ENCODE measurements around the gene TNFAIP8L3.
A peak's percentile ranks its signal among the peaks of the same experiment; 100 is the strongest.

Gene TNFAIP8L3

DNA sequence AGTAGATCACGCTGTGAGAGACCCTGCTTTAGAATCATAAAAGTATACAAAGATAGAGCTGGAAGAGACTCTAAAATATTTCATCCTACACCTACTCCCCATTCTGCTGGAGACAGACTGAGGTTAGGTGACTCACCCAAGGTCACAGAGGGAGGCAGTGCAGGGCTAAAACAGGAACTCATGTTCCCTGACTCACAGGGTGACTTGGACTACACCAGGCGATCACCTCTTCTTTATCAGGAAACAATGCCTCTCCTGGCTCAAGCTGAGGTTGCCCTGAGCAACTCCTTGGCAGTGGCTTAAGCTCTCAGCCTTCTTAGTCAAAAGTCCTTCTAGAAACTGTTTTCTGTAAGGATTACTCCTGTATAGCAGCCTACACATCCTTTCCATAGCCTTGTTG, 26.4 kb upstream of the TNFAIP8L3 start:
- DNase-seq = no peak
- intact Hi-C loops (cut with DNase I) = no loop called here

DNA sequence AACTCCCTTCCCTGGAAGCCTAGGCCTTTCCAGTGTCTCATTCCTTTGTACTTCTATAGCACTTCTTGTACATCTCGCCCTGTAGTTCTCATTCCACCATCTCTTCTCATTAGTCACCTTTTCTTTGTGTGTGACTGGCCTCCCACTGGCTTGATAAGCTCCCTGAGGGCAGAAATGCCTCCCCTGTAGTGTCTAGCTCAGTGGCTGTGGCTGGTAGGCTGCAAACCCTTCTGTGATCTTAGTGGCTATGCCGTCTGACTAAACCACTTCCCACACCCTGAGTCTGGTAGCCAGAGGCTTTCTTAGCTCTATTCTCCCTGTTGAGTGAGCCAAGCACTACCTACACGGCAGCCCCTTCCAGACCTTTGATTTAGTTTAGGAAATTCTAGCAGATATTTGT, 24.4 kb upstream of the TNFAIP8L3 start:
- intact Hi-C loops (cut with DNase I) = no loop called here
- DNase-seq = no peak

DNA sequence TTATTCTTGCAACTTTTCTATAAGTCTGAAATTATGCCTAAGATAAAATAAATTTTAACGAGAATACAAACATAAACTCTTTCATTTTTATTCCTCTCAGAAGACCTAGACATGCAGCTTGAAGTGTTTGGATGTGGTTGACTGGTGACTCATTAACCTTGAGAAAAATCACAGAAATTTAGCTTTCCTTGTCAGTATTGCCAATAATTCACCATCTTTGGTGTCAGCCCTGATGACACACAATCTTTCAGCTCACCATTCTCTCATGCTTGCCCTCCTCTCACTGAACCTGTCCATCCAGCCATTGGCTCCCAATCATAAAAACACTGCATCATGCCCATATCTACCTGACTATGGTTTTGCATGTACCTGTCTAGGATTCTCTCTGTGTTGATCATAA, 22.6 kb upstream of the TNFAIP8L3 start:
- intact Hi-C loops (cut with DNase I) = no loop called here
- DNase-seq = no peak

DNA sequence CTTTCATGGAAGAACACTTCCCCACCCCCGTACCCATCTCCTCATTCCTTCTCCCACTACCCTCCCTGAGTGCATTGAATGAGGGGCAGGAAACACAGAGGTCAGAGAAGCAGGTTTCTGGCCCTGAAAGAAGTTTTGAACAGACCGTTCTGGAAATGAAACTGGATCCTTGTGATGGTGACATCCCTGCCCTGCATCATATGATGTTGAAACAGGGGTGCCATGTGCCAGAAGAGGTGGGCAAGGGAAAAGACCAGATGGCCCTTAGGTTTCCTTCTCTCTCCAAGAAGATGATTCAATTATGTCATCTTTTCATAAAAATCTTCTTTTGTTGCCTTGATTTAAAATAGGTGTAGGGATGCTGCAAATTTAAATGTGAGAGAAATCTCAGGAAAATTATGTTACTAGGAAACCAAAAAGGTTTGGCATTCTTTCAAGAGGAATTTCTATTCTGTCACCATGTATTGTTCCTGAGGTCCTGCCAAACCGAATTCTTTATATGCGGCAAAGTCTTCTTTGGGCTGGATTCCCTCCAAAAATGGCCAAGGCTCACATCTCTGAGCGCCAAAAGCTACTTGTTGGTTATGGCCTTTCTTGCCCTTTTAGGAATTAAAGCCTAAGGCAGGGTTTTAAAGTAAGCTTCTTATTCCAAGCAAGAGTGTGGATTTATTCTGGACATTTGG, 19.9 kb upstream of the TNFAIP8L3 start:
- DNase-seq = no peak
- intact Hi-C loops (cut with DNase I) = no loop called here

DNA sequence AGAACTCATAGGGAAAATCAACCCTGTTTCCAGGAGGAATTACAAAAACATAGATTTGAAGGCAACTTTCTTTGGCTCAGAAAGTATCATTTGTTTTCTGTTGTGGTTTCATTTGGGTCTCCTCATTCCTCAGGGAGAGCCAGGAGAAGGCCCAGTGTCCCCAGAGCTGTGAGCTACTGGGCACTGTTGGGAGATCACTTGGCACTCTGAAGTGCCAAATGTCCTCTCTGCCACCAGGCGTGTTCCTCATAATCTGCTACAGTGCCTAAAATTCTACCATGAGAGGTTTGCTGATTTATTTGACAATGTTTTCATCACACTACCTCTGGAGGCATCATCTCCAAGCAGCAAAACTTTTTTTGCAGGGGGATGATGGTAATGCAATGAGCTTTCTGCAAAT, 17.4 kb upstream of the TNFAIP8L3 start:
- intact Hi-C loops (cut with DNase I) = no loop called here
- no peak for DNase-seq

DNA sequence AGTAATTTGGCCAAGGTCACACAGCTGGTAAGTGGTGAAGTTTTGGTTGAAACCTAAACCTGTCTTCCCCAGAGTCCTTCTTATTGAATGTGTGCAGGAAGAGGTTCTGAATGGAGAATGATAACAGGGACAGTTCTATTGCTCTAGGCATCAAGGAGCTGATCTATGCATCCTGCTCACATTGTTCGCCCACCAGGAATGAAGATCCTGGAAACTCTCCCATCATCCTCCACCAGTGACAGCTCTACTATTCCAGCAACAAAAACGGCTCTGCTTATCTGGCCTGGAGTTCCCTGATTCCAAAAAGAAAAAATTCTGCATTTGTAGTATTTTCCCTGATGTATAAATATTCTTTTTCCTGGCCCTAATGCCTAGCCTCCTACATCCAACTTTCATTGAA, 16.4 kb upstream of the TNFAIP8L3 start:
- intact Hi-C loops (cut with DNase I) = no loop called here
- no peak for DNase-seq

DNA sequence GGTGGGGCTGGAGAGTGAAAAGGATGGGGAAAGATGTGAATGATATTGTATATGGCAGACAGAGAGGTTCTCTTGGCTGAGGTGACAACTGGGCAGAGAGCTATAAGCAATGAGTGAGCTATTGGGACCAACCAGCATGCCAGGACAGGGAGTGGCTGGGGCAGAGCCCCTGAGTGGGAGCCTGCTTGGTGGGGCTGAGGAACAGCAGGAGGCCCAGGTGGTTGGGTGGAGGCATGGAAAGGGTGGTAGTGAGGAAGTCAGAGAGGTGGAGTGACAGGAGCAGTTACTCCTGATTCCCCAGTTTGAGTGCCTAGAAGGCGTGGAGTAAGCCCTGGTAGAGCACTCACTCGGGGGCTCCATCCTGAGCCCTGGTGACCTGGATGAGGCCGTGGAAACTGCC, 15.5 kb upstream of the TNFAIP8L3 start:
- DNase-seq = no peak
- intact Hi-C loops (cut with DNase I) = no loop called here

DNA sequence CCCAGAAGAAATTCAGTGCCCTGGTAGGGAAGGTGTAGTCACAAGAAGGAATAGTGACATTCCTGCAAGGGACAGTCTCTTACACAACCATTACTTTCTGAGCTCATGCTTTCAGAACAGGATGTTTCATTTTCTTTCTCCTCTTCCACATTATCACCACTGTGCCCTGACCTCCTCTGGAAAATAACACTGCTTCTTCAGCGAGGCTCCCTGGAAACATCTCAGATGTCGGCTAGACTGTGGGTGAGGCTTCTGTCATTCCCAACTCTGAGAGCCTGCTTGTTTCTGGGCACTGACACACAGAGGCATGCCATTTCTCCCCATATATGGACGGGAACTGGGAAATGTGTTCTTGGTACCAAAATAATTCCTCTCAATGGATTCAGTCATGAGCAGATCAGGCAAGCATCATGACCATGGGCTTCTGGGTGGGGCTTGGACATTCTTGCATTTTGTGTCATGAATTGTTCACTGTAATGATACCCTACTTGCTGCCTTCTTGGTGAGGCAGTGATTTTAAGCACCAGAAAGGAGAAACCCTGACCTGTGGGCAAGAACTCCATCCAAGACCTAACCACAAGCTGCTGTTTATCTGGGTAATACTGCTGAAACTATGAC, 14.3 kb upstream of the TNFAIP8L3 start:
- intact Hi-C loops (cut with DNase I) = no loop called here
- DNase-seq = no peak

DNA sequence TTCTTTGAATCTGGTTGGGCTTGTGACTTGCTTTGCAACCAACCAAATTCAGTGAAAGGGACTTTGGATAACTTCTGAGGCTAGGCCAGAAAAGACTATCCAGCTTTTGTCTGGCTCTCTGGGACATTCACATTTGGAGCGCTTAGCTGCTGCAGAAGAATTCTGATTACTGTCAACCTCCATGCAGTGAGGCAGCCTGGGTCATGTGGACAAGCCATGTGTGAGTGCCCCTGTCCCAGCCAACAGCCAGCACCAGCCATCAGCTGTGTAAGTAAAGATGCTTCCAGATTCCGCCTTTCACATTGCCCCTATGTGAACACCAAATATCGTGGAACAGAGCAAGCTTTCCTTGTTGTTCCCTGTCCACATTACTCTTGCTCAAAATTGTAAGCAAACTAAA, 12.9 kb upstream of the TNFAIP8L3 start:
- peak in 1 of 10 donors; percentile 85 for DNase-seq
- intact Hi-C loops (cut with DNase I) = no loop called here

DNA sequence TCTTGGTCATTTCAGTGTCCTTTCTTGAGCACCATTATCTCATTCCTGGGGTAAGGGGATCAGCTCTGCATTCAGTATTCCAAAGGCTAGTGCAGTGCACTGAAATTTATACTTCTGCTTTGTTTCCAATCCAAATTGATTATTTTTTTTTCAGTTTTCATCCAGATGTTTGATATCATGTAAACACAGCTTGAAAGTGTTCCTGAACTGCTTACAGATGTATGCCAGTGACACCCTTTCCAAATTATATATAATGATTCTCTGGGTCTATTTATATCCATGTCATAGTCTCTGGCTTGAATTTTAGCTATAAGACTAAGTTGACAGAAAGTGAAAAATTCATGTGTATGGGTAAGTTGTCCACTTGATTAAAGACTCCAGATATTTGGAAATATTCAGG, 11.8 kb upstream of the TNFAIP8L3 start:
- intact Hi-C loops (cut with DNase I) = no loop called here
- DNase-seq = no peak

DNA sequence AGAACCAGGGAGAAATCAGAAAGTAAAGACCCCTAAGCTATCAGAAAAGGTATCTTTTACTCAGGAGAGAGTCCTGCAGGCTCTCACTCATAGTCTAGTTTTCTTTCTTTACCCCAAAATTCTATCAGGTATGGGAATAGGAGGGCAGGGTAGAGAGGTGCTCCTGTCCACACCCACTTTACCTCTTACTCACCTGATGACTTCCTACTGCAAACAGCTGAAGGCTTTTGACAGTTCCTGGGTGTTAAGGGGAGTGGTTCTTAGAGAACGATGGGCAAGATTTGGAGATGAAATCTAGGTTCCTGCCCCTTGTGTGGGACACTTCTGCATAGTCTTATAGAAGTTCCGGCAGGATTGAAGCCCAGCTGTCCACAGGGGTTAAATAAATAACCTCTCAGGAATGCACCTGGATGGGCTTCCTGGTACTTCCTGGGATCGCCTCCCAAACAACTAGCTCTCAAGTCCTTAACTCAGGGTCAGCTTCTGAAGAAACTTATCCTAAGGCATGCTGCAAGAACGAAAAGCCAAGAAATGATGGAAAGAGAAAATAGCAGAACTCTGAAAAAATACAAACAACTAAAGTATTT, 10.8 kb upstream of the TNFAIP8L3 start:
- intact Hi-C loops (cut with DNase I) = no loop called here
- no peak for DNase-seq

DNA sequence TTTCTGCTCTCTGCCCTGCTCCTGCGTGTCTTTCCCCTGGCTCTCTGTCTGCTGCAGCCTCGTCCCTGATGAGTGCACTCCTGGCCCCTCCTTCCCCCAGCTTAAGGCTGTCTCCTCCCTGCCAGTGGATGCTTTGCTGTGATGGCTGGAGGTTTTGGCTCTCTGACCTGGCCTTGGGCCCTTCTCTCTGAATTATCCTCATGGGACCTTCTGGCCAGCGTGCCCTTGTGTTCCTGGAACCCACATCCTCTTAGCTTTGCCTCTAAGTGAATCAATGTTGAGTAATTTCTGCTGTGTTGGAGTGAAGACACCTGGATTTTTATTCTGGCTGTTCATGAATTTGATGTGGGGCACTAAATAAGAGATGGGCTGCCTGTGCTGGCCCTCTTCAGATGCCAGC, 9.8 kb upstream of the TNFAIP8L3 start:
- intact Hi-C loops (cut with DNase I) = no loop called here
- no peak for DNase-seq

DNA sequence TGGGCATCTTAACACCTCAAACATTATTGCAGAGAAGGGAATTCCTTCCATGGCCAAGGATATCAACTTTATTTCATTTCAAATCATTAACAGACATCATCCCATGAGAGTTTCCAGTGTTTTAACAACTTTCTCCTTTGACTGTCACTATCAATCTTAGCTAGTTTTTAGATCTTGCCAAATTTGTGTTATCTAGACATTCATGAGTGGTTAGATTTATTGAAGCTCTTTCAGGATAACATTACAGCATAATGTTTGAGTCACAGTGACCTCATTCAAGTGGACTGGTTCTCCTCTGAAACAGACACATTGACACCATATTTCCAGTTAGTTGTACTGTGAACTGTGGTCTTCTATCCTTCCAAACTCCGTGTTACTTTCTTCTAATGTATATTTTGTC, 8.6 kb upstream of the TNFAIP8L3 start:
- DNase-seq = no peak
- intact Hi-C loops (cut with DNase I) = no loop called here

DNA sequence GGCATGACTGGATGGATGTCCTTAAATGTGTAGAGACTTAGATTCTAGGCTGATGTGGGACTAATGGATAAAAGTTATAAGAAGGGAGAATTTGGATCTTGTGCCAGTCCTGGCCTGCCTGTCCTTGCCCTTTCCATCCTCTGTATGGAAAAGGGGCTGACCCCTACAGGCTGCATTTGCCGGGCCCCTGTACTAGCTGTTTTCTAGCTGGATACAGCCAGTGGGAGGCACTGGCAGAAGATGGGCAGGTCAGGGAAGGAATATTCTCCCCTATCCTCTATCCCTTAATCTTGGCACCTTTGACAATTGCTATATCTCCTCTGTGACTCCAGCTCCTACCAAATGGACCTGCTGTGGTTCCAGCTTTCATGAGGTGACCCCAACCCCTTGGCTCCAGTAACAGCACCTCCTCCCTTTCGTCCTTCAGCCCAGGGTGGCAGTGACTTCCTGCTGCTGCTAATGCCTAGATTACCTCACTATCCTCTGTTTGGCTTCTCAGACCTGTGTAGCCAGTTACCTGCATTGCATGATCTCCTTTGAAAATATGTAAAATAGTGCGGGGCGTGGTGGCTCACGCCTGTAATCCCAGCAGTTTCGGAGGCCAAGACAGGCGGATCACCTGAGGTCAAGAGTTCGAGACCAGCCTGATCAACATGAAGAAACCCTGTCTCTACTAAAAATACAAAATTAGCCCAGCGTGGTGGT, 6.2 kb upstream of the TNFAIP8L3 start:
- intact Hi-C loops (cut with DNase I) = no loop called here
- no peak for DNase-seq

DNA sequence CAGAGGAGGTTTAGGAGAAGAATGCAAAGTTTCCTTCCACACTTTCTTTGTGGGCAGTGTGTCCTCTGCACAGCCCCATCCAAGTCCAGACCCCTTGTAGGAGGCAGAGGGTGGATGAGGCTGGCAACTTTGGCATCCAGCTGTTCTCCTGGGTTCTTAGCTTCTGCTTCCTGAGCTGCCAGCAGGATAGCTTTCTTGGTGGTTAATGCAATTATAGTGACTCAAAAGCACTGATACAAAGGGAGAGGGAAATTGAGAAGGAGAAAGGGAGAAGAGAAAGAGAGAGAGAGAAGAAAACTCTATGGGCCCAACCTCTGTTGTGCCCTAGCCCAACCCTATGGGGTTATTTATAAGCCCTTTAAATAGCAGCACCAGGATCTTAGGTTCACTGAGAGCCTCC, 4.5 kb upstream of the TNFAIP8L3 start:
- no peak for DNase-seq
- intact Hi-C loops (cut with DNase I) = no loop called here

DNA sequence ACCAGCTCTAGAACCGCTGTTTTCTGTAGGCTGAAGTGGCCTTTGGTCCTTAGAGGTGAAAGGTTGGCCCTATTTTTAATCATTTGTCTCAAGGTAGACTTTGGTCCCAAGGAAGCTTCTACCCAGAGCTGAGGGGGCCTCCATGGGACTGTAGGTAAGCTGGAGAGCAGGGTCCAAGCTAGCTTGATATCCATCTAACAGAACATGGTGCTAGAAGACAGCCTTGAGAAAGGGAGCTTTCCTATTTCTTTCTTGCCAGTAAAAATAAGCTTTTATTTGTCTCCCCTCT, 3.6 kb upstream of the TNFAIP8L3 start:
- intact Hi-C loops (cut with DNase I) = no loop called here
- DNase-seq = no peak

DNA sequence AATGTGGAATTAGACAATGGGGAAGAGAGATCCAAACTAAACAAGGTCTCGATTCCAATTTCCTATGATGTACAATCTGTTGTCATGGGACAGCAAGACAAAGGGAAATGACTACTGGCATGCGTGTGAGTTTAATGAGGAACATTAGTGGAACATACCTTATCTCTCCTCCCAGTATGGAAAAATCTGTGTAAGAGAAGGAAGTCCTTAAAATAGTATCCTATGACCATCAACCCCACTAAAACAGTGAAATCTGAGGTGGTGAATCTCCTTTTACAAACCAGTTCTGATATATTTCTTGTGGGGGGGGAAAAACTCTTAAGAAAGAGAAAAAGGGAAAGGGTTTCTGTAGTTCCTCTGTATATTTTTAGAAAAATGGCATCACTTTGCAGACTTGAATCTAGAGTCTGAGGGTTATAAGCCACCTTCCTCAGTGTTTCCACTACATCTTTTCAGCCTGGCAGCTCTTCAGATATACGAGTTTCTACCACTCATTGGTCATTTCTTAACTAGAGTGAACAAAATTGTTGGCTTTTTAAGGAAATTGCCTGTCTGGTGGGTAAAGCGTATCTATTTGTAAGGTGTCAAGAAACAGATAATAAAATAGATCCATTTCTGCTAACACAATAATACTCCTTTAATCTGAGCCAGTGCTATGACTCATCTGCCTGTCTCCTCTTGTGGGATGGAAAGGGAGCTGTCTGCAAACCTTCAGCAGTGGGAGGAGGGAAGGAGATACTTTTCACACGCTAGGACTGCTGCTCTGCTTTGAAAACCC, 3.0 kb upstream of the TNFAIP8L3 start:
- intact Hi-C loops (cut with DNase I) = no loop called here
- no peak for DNase-seq

DNA sequence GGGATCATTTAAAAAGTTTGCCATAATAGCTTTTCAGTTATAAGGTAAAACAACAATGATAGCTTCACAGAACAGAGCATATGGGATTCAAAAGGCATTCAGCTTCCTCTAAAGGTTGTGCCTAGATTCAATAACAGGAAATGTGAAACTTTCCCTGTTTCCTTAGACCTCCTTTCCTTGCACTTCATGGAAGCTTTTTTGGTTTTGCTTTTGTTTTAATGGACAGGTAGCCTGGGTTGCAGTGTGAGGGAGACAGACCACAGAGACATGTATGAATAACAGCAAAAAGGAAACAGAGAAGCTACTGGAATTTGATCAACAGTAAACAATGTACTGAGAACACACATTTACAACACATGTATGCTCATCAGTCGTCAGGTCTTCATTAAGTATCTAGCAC, 2.3 kb upstream of the TNFAIP8L3 start:
- no peak for DNase-seq
- intact Hi-C loops (cut with DNase I) = no loop called here

DNA sequence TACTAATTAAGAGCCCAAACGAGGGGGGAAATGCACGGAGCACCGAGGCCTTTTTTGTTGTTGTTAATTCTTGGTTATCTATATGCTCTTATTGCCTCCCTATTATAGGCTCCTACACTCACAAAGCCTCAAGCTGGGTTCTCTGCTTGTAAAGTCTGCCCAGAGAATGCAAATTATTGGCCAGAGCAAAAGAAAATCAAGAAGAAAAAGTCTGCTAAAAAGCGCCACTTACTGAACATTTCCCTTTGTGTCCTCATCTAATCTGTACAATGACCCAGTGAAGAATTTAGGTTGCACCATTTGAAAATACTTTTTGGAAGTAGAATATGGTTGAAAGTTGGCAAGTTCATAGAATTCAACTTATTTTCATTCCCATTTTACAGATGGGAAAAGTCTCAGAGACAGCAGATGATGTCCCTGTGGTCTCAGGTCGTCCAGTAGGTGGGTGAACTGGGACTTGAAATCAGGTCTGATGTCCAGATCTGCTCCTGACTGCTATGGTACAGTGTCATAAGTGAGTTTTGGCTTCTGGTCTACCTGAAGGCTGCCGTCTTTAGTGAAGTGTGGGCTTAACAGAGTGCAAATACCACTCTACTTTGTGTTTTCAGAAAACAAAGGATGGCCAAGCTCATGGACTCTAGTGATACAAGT, 1.1 kb upstream of the TNFAIP8L3 start:
- intact Hi-C loops (cut with DNase I) = no loop called here
- DNase-seq = no peak

DNA sequence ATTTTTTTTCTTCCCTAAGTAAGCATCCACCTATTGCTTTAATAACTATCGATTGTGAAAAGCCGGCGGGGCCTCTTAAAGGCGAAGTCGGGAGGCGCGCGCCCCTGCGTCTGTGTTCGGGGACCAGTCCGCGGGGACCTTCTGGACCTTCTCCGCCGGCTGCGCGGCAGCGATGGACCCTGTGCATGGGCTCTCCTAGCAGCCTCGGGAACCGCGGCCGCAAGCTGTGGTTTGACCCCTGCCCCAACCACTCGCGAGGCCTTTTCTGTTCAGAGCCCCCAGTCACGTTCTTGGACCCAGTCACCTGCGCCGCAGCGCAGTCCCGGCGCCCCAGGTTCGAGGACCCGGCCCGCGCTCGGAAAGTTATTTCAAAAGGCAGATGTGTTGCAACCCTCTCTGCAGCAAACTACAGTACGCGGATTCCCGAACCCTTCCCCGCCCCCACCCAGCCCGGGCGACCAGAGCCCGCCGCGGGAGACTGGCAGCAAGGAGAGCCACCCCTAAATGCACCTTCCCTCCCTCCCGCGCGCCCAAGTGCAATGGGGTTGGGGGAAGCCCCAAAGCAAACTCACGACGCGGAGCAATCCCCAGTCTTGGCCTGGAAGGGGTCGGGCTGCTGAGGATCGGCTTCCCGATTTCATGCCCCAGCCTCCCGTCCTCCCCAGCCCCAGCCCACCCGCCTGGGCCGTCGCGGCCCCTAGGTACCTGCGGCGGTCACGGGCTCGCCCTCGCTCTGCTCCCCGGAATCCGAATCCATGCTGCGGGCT, 684 bp downstream of the TNFAIP8L3 start:
- intact Hi-C loops (cut with DNase I) = no loop called here
- peak in 2 of 10 donors; percentile 28 to 85 for DNase-seq
